Measurements from ENCODE around the gene MYO1A. TPM values are rescaled to one million over a fixed set of nuclear protein-coding genes. Genes with fewer than 3 reads are reported as not detected.

Gene MYO1A
- total and polyA plus RNA-seq, 10 of the 15 experiments (the other 5 are each of a cell fraction or from before 2014, with no cell fraction given), result 0.01 to 0.34 (median 0.15) TPM; not detected in 2

- ChIA-PET POLR2A (interaction anchor here (0.8 to 4.4 kb wide), 4 partner anchors 9 to 29 kb away, joined by 3 to 40 read pairs (median 6); partner anchors contain the start of genes NEMP1 and STAT6), RAD21 (ENCODE audit: unreplicated experiment) (interaction anchor here (0.6 to 1.9 kb wide), 5 partner anchors 13 to 144 kb away, joined by 3 to 5 read pairs (median 3); partner anchors contain the start of gene NEMP1), SMC1A (ENCODE audit: uncharacterized antibody, unreplicated experiment) (interaction anchor here (1.2 to 10.4 kb wide), 3 partner anchors 11 to 30 kb away, joined by 6 to 120 read pairs (median 9); partner anchors contain the start of genes NEMP1 and STAT6), CTCF (interaction anchor here (0.8 to 4.2 kb wide), 6 partner anchors 13 to 354 kb away, joined by 3 to 23 read pairs (median 6); partner anchors contain the start of gene STAT6)
- Histone ChIP-seq H3K9ac (ENCODE audit: control insufficient read depth, insufficient read depth, low read length) (no peak overlapping the region), H3K79me2 (ENCODE audit: control insufficient read depth, insufficient read depth, low read length) (peaks cover 2% of the 10 kb centered on the region; the same call in 1 of the 2 replicates), H3K36me3 (ENCODE audit: control insufficient read depth in 2 of 2, insufficient read depth in 2 of 2, low read length in 1 of 2) (peaks cover 18 to 21% of the 10 kb centered on the region in 2 experiments), H4K20me1 (ENCODE audit: control insufficient read depth, insufficient read depth) (no peaks in the 10 kb centered on the region), H3K4me1 (ENCODE audit: control insufficient read depth, insufficient read depth, low read length) (peaks cover 20% of the 10 kb centered on the region), H3K4me3 (no peak overlapping the region), H2AFZ (ENCODE audit: control insufficient read depth, low read depth, low read length) (no peak overlapping the region), H3K27me3 (replicated peaks in 1 of 2; ENCODE audit: control insufficient read depth in 2 of 2, insufficient read depth in 2 of 2, low read length in 1 of 2) (no peaks in the 10 kb centered on the region), H3K27ac (ENCODE audit: control insufficient read depth, insufficient read depth) (no peak overlapping the region), H3K9me3 (replicated peaks; ENCODE audit: control insufficient read depth, insufficient read depth, low read length) (no peaks in the 10 kb centered on the region), H3K4me2 (ENCODE audit: control insufficient read depth, insufficient read depth) (no peak overlapping the region)
- FAIRE-seq (no peak), ATAC-seq (no peak), DNase-seq (ENCODE audit: low read depth, low spot score) (no peak)
- TF ChIP-seq ZBTB40 (IDR thresholded peaks at IDR 0.05; ENCODE audit: borderline replicate concordance), result no peak
- TF ChIP-seq SP1 (IDR thresholded peaks at IDR 0.05; ENCODE audit: low read depth, low read length), result no peak
- no peak for TF ChIP-seq SPI1 (IDR thresholded peaks at IDR 0.05; ENCODE audit: borderline replicate concordance, insufficient read depth, low read depth, low read length)
- TF ChIP-seq TBL1XR1 (IDR thresholded peaks at IDR 0.05; ENCODE audit: low read depth, low read length), result no peak
- TF ChIP-seq FOXK2 (IDR thresholded peaks at IDR 0.05), result no peak
- TF ChIP-seq EED (IDR thresholded peaks at IDR 0.05; ENCODE audit: low read depth), result no peak
- TF ChIP-seq SIN3A (IDR thresholded peaks at IDR 0.05; ENCODE audit: low read depth, low read length), result no peak
- TF ChIP-seq YBX1 (IDR thresholded peaks at IDR 0.05), result no peak
- TF ChIP-seq ZNF24 (IDR thresholded peaks at IDR 0.05), result no peak
- no peak for TF ChIP-seq WRNIP1 (IDR thresholded peaks at IDR 0.05; ENCODE audit: borderline replicate concordance, low read depth, low read length)
- no peak for TF ChIP-seq NRF1 (conservative IDR thresholded peaks at IDR 0.05; ENCODE audit: low read depth, low read length)
- TF ChIP-seq ZNF384 (IDR thresholded peaks at IDR 0.05; ENCODE audit: borderline replicate concordance, low read depth, low read length), result no peak
- TF ChIP-seq ATF2 (IDR thresholded peaks at IDR 0.05; ENCODE audit: low read length), result no peak
- no peak for TF ChIP-seq TARDBP (IDR thresholded peaks at IDR 0.05; ENCODE audit: borderline replicate concordance)
- no peak for TF ChIP-seq EGR1 (IDR thresholded peaks at IDR 0.05; ENCODE audit: borderline replicate concordance in 1 of 2, low read depth in 2 of 2, low read length in 2 of 2)
- TF ChIP-seq MEF2A (IDR thresholded peaks at IDR 0.05; ENCODE audit: insufficient read depth, low read depth, low read length), result no peak
- no peak for TF ChIP-seq MYB (IDR thresholded peaks at IDR 0.05; ENCODE audit: borderline replicate concordance, low read depth, low read length)
- TF ChIP-seq RUNX3 (IDR thresholded peaks at IDR 0.05; ENCODE audit: low read length), result no peak
- TF ChIP-seq NKRF (conservative IDR thresholded peaks at IDR 0.05), result no peak
- intact Hi-C loops (cut with micrococcal nuclease; ENCODE audit: unreplicated experiment), result no loop called here
- BruUV-seq (replicated peaks), result no TSS peak
- in situ Hi-C loops (cut with MboI), result no loop called here
- 100% methylated on average over 1 of the region's 1 CpG for WGBS (ENCODE audit: insufficient coverage, insufficient replicate concordance, low lambda C conversion rate, missing lambda C conversion rate)
Measured at GRCh38 chr12:57098546-57098945, 48.6 kb upstream of the MYO1A start.

Measured in GM12878 (cell line).